Measurements from ENCODE around the gene BCKDHB.

- TF ChIP-seq CTCF (conservative IDR thresholded peaks at IDR 0.05 in 1 of 2, IDR thresholded peaks at IDR 0.05 in 1 of 2; ENCODE audit: extremely low read depth in 1 of 2, insufficient read depth in 1 of 2, low read depth in 1 of 2, low read length in 2 of 2) (no peak), EZH2 (IDR thresholded peaks at IDR 0.05; ENCODE audit: borderline replicate concordance, low read length) (no peak)
Observed at GRCh38 chr6:80196906-80197305, 90.4 kb downstream of the BCKDHB start.

All from mammary epithelial cell (primary cell).